NCI-H1105 (cell line): ENCODE results near the gene ACHE.

Experiments
- DNase-seq: peaks from one replicate; lab custom pipeline; 2025; lab: John Stamatoyannopoulos, UW

The ACHE gene

GRCh38 chr7:100896732-100897608, 1.3 kb upstream of the ACHE start:
- no peak for DNase-seq

DNA sequence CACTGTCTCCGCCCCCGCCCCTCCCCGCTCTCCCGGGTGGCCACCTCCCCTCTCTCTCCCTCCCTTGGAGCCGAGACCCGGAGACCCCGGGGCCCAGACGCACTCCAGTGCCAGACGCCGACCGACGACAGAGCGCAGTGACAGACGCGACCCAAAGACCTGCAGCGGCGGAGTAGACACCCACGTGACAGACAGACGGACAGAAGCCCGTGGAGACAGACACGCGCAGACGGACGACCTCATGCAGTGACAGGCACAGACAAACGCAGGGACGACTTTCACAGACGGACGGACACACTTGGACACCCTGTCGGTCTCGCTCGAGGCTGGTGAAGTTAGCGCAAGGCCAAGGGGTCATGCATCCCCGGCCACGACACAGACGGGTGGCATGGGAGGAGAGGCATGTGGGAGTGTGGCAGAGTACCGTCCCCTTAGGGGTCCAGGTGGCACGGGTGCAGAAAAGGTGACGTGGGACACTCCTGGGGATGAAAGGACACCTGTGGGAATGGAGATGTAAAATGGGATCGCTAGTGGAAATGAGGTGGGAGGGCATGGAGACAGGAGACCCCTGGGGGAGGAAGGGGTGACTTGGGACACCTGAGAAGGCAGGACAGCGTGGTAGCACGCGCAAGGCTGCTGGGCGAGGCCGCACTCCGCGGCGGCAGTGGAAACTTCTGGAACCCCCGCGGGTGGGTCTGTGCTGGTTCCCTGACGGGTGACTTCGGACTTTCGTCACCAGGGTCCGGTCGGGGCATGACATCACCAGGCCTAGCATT, 456 bp upstream of the ACHE start:
- peak; percentile 52 for DNase-seq

GRCh38 chr7:100894860-100895700, 608 bp downstream of the ACHE start:
- peak; percentile 15 for DNase-seq

GRCh38 chr7:100893910-100894721, 1.6 kb downstream of the ACHE start:
- DNase-seq, result no peak

- no peak for DNase-seq
These were observed 2.3 kb downstream of the ACHE start for GRCh38 chr7:100893318-100893895.

DNA sequence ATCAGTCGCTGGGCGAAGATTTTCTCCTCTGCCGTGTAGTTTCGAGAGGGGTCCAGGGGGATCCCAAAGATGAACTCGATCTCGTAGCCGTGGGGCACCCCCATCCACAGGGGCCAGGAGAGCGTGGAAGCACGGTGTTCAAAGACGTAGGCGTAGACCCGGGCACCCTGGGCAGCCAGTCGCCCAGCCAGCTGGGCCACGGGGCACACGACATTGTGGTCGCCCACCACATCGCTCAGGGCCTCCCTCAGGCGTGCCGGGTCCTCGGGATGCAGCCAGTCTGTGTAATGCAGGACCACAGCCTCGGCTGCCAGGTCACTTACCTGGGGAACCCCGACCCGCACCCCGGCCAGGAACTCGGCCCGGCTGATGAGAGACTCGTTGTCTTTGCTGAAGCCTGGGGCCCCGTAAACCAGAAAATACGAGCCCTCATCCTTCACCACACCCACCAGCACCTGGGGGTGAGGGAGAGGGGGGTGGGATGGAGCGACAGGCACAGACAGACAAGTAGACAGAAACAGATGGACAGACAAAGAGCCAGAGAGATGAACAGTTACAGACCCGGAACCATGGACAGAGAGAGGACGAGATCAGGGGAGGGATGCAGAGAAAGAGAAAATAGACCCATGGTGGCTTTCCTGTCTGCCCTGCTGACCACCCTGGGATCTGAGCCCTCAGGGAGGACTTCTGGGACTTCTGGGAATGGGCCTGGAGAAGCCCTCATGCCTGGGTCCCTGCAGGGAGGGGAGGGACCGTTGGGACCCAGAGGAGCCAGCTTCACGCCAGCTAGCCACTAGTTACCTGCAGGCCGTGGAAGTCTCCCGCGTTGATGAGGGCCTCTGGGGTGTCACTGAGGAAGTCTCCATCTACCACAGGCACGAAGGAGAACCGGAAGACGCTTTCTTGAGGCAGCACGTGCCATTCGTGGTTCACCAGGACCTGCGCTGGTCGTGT, 3.0 kb downstream of the ACHE start:
- DNase-seq, result no peak

DNA sequence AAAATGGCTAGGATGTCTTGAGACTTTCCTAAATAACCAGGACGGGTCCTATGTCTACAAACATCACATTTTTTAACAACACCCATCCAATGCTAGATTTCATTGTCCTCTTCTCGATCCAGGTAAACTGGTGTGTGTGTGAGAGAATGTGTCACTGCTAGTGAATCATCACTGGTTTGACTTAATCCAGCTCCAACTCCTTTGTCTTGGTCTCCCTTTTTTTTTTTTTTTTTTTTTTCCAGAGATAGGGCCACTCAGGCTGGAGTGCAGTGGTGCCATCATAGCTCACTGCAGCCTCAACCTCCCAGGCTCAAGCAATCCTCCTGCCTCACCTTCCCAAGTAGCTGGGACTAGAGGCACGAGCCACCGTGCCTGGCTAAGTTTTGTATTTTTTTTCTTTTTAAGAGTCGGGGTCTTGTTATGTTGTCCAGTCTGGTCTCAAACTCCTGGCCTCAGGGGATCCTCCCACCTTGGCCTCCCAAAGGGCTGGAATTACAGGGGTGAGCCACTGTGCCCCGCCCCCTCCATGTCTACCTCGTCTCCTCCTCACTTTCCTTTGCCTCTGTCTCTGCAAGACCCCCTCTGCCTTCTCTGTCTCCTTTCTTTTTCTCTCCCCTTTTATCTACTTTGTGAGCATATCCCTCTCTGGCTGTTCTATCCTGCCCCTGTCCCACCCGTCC, 4.0 kb downstream of the ACHE start:
- no peak for DNase-seq

GRCh38 chr7:100890653-100891567, 4.8 kb downstream of the ACHE start:
- no peak for DNase-seq

DNA sequence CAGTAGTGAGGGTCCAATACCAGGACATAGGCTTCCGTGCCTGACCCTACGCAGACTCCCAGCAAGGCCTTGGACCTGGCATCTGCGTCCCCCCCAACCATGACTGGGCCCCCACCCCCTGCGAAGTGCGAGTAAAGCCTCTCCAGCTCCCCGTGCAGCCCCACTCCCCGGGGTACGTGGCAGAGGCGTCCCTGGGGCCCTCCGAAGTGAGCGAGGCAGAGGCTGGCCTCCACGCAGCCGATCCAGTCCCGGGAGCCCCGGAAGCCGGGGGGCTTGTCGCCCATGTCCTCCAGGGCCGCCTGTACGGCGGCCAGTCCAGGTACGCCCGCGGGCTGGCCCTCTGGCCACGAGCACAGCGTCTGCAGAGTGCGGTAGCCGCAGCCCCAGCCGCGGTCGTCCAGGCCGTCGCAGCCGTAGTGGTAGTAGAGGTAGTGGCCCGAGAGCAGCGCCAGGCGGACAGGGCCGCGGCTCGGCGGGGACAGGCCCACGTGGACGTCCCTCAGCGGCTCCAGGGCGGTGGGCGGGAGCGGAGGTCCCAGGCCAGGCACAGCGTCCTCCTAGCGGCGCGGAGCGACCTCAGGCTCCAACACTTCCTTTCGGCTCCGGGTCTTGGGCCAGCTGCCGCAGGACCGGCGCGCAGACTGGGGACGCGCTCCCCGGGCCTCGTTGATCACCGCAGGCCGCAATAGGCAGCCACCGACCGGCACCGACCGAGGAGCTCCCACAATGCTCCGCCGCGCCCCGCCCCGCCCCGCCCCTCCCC, 6.5 kb downstream of the ACHE start, which contains the start of gene UFSP1:
UFSP1 (minus strand) TSS at position 728 of the 763 bp plus-strand sequence; CDS start at position 284, 444 bp downstream.
- no peak for DNase-seq

- no peak for DNase-seq
These were observed 7.2 kb downstream of the ACHE start for GRCh38 chr7:100888291-100888987.

DNA sequence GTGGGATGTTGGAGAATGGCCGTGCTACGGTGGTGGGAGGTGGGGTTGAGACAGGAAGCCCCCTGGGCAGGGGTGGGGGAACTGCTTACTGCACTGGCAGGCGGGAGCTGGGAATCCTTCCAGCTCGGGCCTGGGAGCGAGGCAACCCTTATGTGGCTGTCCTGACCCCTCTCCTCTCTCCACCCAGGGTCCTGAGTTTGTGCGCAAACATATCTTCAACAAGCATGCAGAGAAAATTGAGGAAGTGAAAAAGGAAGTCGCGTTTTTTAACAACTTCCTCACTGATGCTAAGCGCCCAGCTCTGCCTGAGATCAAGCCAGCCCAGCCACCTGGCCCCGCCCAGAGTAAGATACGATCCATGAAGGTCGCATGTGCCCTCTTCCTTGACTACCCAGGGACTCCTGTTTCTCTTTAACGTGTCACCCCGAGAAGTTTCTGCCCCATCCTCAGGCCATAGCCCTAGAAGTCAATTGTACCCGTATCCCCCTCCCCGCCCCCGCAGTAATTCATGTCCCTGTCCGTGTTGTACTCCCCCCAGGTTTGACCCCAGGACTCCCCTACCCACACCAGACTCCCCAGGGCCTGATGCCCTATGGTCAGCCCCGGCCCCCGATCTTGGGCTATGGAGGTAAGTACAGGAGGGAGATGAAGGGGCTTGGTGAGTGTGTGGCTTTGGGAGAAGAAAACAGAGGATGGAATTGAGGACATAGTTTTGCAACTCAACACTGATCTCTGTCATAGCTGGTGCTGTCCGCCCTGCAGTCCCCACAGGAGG, 8.0 kb downstream of the ACHE start:
- no peak for DNase-seq

DNA sequence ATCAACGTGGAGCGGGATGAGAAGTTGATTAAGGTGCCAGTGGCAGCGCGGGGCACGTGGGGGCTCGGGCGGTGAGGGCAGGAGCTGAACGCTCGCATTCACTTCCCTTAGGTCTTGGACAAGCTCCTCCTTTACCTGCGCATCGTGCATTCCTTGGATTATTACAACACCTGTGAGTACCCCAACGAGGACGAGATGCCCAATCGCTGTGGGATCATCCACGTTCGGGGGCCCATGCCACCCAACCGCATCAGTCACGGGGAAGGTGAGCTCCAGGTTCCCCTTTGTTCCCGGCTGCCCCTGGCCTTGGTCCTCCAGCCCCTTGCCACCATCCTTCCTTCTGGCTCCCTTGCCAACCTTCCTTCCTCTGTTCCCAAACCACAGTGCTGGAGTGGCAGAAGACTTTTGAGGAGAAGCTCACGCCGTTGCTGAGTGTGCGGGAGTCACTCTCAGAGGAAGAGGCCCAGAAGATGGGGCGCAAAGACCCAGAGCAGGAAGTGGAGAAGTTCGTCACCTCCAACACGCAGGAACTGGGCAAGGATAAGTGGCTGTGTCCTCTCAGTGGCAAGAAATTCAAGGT, 8.7 kb downstream of the ACHE start:
- no peak for DNase-seq

DNA sequence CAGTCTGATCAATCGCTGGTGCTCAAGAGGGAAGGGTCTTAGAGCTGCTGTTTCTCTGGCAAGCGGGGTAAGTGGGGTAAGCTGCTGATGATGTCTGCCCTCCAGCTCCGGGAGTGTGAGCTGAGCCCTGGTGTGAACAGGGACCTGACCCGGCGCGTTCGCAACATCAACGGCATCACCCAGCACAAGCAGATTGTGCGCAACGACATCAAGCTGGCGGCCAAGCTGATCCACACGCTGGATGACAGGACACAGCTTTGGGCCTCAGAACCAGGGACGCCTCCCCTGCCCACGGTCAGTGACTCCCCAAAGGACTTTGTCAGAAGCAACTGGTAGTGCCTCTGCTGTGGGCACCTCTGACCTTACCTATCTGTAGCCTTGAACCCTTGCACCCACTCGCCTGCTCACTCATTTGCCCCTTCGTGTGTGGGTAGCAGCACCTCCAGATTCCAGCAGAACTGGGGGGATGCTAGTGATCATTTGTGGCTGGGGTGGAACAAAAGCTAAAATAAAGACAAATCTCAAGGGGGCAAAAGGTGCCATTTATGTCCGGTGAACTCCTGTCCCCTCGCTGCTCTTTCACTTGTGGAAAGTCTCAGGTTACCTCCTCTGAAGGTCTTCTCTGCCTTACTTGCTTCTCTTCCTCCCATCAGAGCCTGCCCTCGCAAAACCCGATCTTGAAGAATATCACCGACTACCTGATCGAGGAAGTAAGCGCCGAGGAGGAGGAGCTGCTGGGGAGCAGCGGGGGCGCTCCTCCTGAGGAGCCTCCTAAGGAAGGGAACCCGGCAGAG, 9.3 kb downstream of the ACHE start:
- no peak for DNase-seq

- DNase-seq, result no peak
These were observed 10.1 kb downstream of the ACHE start for GRCh38 chr7:100885440-100886141.
